ENCODE measurements around the gene HEY2. TPM values are rescaled to one million over a fixed set of nuclear protein-coding genes. Genes with fewer than 3 reads are reported as not detected.

The HEY2 gene
- total and polyA plus RNA-seq, 2 of the 8 experiments (the other 6 are each of a cell fraction or from before 2014, with no cell fraction given): 9.1 to 16.2 TPM

DNA sequence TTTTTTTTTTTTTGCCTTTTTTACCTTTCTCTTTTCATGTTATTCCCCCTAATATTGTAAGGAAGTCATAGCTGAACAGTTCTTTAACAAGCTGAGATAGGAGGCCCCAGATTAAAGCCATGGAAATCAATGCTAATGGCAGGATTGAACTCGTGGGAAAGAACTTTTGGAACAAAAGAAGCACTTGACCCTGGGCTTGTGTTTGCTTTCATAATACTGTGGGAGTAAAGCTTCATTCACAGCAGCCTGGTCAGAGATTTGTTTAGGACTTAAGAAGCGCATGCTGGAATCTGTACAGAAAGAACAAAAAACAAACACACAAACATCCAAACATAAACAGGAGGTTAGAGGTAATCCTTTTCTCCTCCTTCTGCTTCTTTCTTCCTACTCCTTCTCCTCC, 5.1 kb downstream of the HEY2 start (continued):
- TF ChIP-seq ATF2 (IDR thresholded peaks at IDR 0.05; ENCODE audit: low read length): no peak
- TF ChIP-seq CTCF (IDR thresholded peaks at IDR 0.05; ENCODE audit: control extremely low read depth in 1 of 3, insufficient read depth in 1 of 3, low read depth in 1 of 3, low read length in 3 of 3): no peak
- no peak for TF ChIP-seq CBX8 (IDR thresholded peaks at IDR 0.05; ENCODE audit: borderline replicate concordance, low read depth, low read length)
- no peak for TF ChIP-seq RAD21 (IDR thresholded peaks at IDR 0.05 in 1 of 2, conservative IDR thresholded peaks at IDR 0.05 in 1 of 2; ENCODE audit: low read depth in 2 of 2, low read length in 2 of 2)
- TF ChIP-seq CHD7 (IDR thresholded peaks at IDR 0.05; ENCODE audit: insufficient replicate concordance, low read length): no peak
- TF ChIP-seq BACH1 (IDR thresholded peaks at IDR 0.05; ENCODE audit: low read length): no peak

Measured in H1 (cell line).